Central memory CD8-positive, alpha-beta T cell (primary cell): Measurements from ENCODE around the gene GABBR2.
A peak's percentile ranks its signal among the peaks of the same experiment; 100 is the strongest.

Experiments used
- ATAC-seq: fragments of 150-1000 bp; cut with Tn5 transposase; replicated peaks from 2 replicates; pipeline ENCODE4 v1.10.0; 2022; ENCODE audit warnings: mild to moderate bottlenecking, moderate FRiP score, moderate number of reproducible peaks; ENCODE audit not compliant: poor library complexity, severe bottlenecking; ENCODE audit errors: extremely low read depth
- DNase-seq, 2 donors: peaks; one replicate each; pipeline ENCODE4 v3.0.0; 2021; ENCODE audit warnings: low spot score in 2 of 2
- H3K27ac Mint-ChIP-seq: one replicate; pipeline ENCODE4 v1.8.0; 2022; ENCODE audit warnings: low read depth, mild to moderate bottlenecking, moderate library complexity, mixed read lengths
- H3K27me3 Mint-ChIP-seq: one replicate; pipeline ENCODE4 v1.8.0; 2022; ENCODE audit warnings: mixed read lengths
- H3K36me3 Mint-ChIP-seq: one replicate; pipeline ENCODE4 v1.8.0; 2022; ENCODE audit warnings: mild to moderate bottlenecking, moderate library complexity, mixed read lengths; ENCODE audit not compliant: insufficient read depth
- H3K4me1 Mint-ChIP-seq: one replicate; pipeline ENCODE4 v1.8.0; 2022; ENCODE audit warnings: mixed read lengths
- H3K4me3 Mint-ChIP-seq: one replicate; pipeline ENCODE4 v1.8.0; 2022; ENCODE audit warnings: mild to moderate bottlenecking, moderate library complexity, mixed read lengths
- H3K9me3 Mint-ChIP-seq: one replicate; pipeline ENCODE4 v1.8.0; 2022; ENCODE audit warnings: mixed read lengths

The GABBR2 gene

DNA sequence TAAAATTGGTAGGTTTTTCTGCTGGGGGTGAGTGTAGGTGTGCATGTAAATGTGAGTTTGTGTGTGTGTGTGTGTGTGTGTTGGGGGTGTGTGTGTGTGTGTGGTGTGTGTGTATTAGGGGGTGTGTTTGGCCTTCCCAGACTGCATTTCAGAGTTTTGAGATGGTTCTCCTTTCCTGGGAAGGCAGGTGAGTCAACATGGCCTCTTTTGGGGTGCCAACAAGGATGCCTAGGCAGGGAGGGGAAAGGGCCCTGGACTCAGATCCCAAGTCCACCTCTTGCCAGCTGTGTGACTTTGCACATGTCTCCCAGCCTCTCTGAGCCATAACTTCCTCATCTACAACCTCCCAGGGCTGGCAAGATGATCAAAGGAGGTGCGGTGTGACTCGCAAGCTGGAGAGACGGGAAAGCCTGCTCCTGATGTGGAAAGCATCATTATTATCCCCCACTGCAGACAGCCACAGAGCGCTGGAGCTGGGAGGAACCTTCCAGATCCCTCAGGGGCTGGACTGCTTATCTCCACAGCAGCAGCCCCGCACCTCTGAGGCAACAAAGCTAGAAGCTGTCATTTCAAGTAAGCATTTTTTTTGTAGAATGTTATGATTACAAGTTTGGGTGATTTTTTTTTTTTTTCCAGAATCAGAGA lies 389.8 kb downstream of the GABBR2 start:
- H3K9me3 Mint-ChIP-seq = no peaks in the 10 kb centered on the region
- H3K4me3 Mint-ChIP-seq = no peak overlapping the region
- no peak for ATAC-seq
- H3K27ac Mint-ChIP-seq = no peak overlapping the region
- no peaks in the 10 kb centered on the region for H3K4me1 Mint-ChIP-seq
- peaks cover 23% of the 10 kb centered on the region for H3K27me3 Mint-ChIP-seq
- no peak for DNase-seq
- no peaks in the 10 kb centered on the region for H3K36me3 Mint-ChIP-seq

DNA sequence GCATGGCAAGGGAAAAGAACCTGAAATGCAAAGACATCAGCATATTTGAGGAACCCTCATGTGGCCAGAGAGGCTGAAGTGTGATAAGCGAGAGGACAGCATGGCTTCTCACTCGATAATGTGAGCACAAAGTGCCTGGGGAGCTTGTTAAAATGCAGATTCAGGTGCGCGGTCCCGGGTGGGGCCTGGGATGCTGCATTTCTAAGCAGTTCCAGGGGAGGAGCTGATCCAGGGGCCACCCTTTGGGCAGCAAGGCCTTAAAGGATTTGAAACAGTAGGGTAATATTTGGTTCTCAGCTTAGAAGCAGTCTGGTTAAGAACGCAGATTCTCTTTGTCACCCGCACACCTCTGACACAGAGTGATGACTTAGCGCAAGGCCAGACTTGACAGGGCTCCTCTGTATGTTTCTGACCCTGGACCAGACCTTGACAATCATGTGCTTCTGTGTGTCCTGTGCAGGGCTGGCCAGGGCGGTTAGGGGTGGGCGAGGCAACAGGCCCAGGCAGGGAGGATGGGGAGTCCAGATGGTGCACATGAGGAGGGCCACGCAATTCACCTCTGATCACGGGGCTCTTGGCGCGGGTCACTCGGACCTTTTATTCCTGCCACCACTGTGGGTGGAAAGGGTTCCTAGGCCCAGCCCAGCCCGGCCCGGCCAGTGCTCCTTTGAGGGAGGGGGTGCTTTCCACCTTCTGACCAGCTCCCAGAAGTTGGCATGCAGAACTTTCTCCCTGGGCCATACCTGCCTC lies 390.5 kb downstream of the GABBR2 start:
- Mint-ChIP-seq H3K27me3 (peaks cover 23% of the 10 kb centered on the region), H3K36me3 (no peaks in the 10 kb centered on the region), H3K4me1 (no peaks in the 10 kb centered on the region), H3K27ac (no peak overlapping the region), H3K4me3 (no peak overlapping the region), H3K9me3 (no peaks in the 10 kb centered on the region)
- no peak for ATAC-seq
- no peak for DNase-seq

DNA sequence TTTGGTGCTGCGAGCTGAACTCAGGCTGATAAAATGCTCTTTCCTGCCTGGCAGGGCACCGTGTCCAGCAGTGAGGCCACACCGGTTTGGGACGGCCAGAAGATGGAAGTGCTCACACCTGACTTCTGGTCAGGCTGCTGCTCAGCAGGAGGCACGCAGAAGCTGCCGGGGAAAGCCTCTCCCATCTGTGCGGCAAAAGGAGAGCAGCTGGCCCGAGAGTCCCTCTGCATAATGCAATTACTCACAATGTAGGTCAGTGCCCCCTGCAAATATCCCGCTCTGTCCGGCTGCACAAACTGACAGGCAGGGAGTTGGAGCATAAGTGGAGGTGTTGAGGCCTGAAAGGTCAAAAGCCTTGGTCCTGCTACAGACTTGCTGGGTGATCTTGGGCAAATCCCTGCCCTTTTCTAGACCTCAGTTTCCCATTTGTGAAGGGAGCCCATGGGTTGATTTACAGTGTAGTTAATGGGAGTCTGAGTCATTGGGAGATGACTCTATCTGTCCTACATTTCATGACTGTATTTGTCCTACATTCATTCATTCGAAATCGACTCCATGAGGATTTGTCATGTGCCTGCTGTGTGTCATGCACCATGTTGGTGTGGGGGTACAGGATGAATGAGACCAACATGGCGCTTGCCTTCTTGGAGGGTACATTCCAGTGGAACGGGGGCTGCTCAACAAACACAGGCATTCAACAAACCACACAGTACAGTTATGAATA lies 391.4 kb downstream of the GABBR2 start:
- H3K27ac Mint-ChIP-seq = no peak overlapping the region
- H3K4me3 Mint-ChIP-seq = no peak overlapping the region

DNA sequence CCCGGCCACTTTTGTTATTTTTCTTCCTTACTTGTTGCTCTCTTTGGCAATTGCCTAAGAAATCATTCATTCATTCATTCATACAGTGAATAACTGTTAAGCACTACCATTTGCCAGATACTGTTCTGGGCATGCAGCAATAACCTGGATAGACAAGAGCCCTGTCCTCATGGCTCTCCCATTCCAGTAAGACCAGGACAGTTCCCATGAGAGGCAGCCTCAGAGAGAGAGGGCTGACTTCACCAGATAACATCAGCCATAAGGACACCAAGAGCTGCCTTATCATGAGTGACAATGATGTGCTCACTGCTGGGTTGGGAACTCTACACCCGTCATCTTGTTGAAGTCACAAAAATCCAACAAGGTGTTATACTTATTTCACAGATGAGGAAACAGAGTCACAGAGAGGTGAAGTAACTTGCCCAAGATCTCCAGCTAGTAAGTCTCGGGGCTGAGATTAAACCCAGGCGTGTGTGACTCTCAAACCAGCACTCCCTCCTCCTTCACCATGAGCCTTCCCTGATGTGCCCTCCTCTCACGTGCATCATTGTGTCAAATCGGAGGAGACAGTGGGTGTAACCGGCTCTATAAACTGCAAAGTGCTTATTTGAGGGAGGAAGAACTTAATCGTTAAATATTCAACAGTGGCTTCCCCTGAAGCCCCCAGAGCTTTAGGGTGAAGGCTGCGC lies 392.1 kb downstream of the GABBR2 start:
- Mint-ChIP-seq H3K36me3 (no peaks in the 10 kb centered on the region), H3K27ac (no peak overlapping the region), H3K4me1 (no peaks in the 10 kb centered on the region), H3K4me3 (no peak overlapping the region), H3K9me3 (no peaks in the 10 kb centered on the region), H3K27me3 (peaks cover 11% of the 10 kb centered on the region)
- DNase-seq (no peak), ATAC-seq (no peak)

More for the DNA sequence above, 391.4 kb downstream of the GABBR2 start:
- Mint-ChIP-seq H3K27me3 (peaks cover 14% of the 10 kb centered on the region), H3K4me1 (no peaks in the 10 kb centered on the region), H3K9me3 (no peaks in the 10 kb centered on the region), H3K36me3 (no peaks in the 10 kb centered on the region)
- no peak for ATAC-seq
- DNase-seq = no peak

DNA sequence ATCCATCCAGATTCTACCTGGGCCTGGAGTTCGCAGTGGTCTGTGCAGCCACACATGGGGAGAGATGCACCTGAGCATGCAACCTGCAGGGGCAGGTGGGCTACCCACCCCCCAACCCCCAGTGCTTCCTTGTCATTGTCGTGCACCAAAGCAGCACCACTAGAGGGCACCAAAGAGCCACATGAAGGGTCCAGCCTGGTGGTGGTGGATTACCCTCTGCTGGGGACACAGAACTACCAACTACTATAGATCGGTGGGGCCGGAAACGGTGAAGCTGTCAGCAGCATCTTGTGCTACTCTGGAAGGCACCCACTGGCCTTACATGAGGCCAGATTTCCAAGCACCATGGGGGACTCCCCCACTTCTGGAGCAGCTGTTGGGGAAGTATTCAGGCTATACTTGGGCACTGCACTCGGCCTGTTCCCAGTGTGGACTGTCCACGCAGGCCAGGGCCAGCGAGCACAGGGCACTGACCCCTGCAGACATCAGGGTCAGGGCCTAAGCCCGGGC lies 393.1 kb downstream of the GABBR2 start:
- DNase-seq (peak; percentile 46 to 68), ATAC-seq (peak; percentile 77)
- Mint-ChIP-seq H3K36me3 (no peaks in the 10 kb centered on the region), H3K4me1 (no peaks in the 10 kb centered on the region), H3K4me3 (no peak overlapping the region), H3K27me3 (peaks cover 11% of the 10 kb centered on the region), H3K27ac (no peak overlapping the region), H3K9me3 (no peaks in the 10 kb centered on the region)

DNA sequence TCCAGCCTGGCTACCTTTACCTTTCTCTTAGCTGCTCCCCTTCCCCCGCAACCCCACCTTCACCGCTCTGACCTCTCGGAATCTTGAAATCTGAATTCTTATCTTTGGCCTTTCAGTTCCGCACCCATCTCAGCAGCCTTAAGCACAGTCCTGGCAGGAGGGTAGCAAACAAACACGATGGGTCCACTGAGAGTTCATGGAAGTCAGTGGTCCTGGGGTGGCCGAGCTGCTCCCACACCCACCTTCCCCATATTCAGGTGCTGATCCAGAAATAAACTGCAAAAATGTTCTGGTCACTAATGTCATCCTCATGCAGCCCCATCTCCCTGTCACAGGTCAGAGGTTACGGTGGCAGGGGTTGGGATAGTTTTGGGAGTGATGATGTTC lies 393.7 kb downstream of the GABBR2 start:
- H3K9me3 Mint-ChIP-seq = no peaks in the 10 kb centered on the region
- H3K4me1 Mint-ChIP-seq = no peaks in the 10 kb centered on the region
- H3K4me3 Mint-ChIP-seq = no peak overlapping the region
- ATAC-seq = no peak
- H3K36me3 Mint-ChIP-seq = no peaks in the 10 kb centered on the region
- DNase-seq = no peak
- no peak overlapping the region for H3K27ac Mint-ChIP-seq
- H3K27me3 Mint-ChIP-seq = peaks cover 11% of the 10 kb centered on the region

DNA sequence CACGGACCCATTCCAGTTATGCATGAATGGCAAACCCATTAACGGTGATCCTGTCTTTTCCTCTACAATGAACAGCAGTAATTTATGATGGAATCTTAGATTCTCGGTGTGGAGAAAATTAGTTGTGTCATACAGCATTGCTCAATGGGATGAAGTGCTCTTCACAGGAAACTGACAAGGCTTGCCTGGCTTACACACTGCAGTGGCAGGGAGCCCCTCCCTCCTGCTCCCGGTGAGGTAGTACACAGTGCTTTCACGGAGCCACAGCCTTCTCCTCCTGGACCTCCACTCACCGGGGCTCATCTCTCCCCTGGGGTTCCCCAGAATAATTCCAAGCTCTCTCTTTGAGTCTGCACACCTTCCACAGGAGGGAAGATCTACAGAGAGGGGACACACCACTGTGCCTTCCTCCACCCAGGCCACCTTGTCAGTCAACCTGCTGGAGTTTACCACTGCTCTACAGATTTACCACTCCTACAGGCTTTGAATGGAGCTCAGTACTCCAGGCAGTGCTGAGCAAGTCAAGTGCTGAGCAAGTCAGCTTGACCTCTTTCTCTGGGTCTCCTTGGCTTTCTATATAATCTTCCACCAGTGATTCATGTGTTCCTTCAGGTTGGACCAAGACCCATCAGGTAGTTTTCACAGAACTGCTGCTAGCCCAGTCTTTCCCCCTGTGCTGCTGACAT lies 394.2 kb downstream of the GABBR2 start:
- peaks cover 11% of the 10 kb centered on the region for H3K27me3 Mint-ChIP-seq
- H3K27ac Mint-ChIP-seq = no peak overlapping the region
- no peaks in the 10 kb centered on the region for H3K4me1 Mint-ChIP-seq
- no peak overlapping the region for H3K4me3 Mint-ChIP-seq
- ATAC-seq (no peak), DNase-seq (no peak)
- H3K36me3 Mint-ChIP-seq = no peaks in the 10 kb centered on the region
- no peaks in the 10 kb centered on the region for H3K9me3 Mint-ChIP-seq

DNA sequence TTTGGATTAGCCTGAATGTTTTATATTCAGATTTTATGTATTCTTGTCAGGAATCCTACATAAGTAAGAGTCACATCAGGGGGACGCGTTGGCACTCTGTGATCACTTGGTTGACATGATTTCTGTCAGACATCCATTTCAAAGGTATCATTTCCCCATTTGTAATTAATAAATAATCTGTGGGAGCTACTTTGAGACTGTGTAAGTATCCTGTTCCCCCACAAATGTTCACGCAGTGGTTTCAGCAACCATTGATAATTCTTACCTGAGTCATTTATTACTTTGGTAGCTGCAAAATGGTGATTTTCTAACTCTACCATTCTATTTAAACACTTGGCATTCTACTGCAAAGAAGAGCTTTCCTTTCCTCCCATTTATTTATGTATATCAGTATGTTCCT lies 396.4 kb downstream of the GABBR2 start:
- Mint-ChIP-seq H3K4me1 (no peaks in the 10 kb centered on the region), H3K36me3 (no peaks in the 10 kb centered on the region), H3K27ac (no peak overlapping the region), H3K27me3 (peaks cover 11% of the 10 kb centered on the region), H3K9me3 (no peaks in the 10 kb centered on the region), H3K4me3 (no peak overlapping the region)
- DNase-seq = no peak
- ATAC-seq = no peak

DNA sequence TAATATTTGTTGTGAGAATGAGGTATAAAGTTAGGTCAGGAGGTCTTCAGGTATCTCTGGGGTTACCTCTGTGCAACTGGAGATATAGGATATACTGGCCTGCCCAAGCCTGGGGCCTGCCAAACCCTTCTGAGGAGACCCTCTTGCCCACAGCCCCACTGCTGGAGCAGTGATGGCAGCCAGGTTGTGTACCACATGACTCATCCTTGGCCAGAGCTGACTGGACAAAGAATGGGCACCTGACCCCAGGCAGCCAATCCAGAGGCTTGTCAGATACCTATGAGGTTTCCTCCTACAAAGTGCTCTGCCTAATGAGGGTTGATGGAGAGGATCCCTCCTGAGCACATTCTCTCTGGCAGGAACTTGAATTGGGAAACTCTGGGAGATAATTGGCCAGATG lies 397.2 kb downstream of the GABBR2 start:
- no peak overlapping the region for H3K27ac Mint-ChIP-seq
- no peak overlapping the region for H3K4me3 Mint-ChIP-seq

DNA sequence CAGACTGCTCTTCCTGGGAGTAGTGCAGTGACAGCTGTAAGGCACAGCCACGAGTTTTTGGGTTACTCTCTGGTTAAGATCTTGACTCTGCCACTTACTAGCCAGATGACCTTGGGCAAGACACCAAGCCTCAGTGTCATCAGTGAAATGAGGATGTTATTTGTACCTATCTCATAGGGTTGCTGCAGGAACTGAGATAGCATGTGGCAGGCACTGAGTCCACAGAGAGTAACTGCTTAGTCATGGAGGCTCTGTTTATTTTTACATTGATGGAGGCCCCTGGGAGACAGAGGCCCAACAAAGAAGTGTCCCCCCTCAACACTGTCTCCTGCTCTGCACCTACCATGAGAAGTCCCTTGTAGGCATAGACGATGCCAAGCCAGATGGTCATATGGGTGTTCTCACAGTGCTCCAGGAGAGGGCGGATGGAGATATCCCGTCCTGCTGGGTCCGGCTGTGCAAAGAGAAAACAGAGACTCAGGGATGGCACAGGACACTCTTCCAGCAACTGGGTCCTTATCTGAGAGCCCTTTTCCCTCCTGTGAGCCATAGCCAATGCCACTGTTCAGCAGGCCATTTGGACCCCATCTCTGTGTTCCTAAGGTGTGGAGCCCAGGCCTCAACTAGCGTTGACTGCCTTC lies 397.9 kb downstream of the GABBR2 start:
- no peak overlapping the region for H3K27ac Mint-ChIP-seq
- H3K9me3 Mint-ChIP-seq = no peaks in the 10 kb centered on the region
- no peak for ATAC-seq
- DNase-seq = no peak
- no peak overlapping the region for H3K4me3 Mint-ChIP-seq
- no peaks in the 10 kb centered on the region for H3K4me1 Mint-ChIP-seq
- no peaks in the 10 kb centered on the region for H3K36me3 Mint-ChIP-seq
- H3K27me3 Mint-ChIP-seq = peaks cover 11% of the 10 kb centered on the region

More for the DNA sequence above, 397.2 kb downstream of the GABBR2 start:
- no peaks in the 10 kb centered on the region for H3K36me3 Mint-ChIP-seq
- DNase-seq (no peak), ATAC-seq (no peak)
- no peaks in the 10 kb centered on the region for H3K9me3 Mint-ChIP-seq
- H3K27me3 Mint-ChIP-seq = peaks cover 11% of the 10 kb centered on the region
- H3K4me1 Mint-ChIP-seq = no peaks in the 10 kb centered on the region

DNA sequence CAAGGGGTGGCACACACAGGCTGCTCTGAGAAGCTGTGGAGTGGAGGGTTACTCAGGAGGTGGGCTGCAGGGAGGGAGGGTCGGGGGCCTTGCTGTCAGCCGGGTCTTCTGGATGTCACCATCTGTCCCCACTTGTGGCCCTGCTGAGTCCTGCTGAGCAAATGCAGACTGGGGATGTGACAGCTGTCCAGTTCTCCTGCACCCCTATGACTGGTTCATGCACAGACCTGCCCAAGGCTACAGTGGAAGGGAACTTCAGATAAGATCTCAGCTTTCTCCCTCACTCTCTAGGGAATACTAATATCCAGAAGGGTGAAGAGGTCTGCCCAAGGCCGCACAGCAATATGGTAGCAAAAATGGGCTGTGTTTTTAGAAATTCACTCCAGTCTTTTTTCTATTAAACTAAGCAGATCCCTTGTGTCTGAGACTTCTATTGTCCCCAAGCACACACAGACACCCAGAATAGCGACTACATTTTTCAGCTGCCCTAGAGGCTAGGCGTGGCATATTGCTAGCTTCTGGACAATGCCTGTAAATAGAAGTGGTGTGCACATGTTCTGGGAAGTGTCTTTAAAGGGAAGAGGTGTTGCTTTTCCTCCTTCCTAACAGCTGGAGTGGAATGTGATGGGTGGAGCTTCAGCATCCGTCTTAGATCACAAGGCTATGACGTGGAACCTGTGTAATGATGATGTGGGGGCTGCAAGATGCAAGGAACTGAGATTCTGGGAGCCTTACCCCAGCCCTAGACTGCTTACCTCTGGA lies 402.2 kb downstream of the GABBR2 start:
- no peak overlapping the region for H3K27ac Mint-ChIP-seq
- H3K4me1 Mint-ChIP-seq = no peaks in the 10 kb centered on the region
- H3K36me3 Mint-ChIP-seq = no peaks in the 10 kb centered on the region
- DNase-seq = no peak
- H3K4me3 Mint-ChIP-seq = no peak overlapping the region
- ATAC-seq = no peak
- no peaks in the 10 kb centered on the region for H3K27me3 Mint-ChIP-seq
- H3K9me3 Mint-ChIP-seq = no peaks in the 10 kb centered on the region
